ENCODE data around the gene SEPTIN1. TPM values are rescaled to one million over a fixed set of nuclear protein-coding genes. Genes with fewer than 3 reads are reported as not detected.

SEPTIN1 gene
- total and polyA plus RNA-seq, 2 of the 13 experiments (the other 11 are each of a cell fraction or from before 2014, with no cell fraction given), result 0.18 to 0.67 TPM

DNA sequence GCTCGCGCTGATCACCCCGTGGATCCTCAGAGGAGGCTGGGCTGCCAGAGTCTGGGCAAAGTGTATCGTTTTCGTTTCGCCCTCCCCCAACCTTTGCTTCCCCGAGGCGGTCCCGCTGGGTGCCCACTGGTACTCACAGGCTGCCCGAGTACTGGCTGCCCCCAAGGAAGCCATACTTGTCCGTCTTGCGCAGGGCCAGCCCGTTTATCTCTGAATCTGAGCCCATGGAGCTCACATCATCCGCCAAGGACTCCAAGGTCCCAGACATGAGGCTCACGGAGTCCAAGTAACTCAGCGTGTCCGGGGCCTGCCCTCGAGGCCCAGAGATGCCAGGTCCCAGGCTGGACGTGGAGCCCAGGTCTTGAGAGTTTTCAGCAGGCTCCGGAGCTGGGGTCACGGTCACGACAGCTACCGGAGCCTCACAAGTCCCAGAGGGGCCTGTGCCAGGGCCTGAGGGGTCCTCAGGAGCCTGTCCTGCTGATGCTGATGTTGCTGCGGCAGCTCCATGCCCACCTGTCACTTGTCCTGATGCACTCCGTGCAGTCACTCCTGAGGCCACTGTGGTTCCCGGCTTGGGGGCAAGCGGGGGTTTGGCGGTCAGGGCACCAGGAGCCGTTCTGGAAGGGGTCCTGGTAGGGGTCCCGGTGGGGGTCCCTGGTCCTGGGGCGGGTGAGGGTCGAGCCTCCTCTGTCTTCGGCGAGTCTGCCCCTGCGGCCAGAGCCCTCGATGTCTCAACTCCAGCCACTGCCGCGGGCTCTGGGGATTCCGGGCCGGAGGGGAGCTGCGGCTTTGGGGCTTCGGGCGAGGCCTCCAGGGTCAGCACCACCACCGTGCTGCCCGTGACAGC, 13.0 kb downstream of the SEPTIN1 start (continued):
- no peak for TF ChIP-seq ZBTB40 (IDR thresholded peaks at IDR 0.05)
- TF ChIP-seq ZBTB40 (CRISPR knock-in tag; IDR thresholded peaks at IDR 0.05), result 0 out of 2 replicates have a peak, but pooled peaks have one; percentile 19
- TF ChIP-seq TAF15 (IDR thresholded peaks at IDR 0.05; ENCODE audit: low read depth, low read length, poor library complexity, severe bottlenecking), result no peak
- TF ChIP-seq, protein P1, sequence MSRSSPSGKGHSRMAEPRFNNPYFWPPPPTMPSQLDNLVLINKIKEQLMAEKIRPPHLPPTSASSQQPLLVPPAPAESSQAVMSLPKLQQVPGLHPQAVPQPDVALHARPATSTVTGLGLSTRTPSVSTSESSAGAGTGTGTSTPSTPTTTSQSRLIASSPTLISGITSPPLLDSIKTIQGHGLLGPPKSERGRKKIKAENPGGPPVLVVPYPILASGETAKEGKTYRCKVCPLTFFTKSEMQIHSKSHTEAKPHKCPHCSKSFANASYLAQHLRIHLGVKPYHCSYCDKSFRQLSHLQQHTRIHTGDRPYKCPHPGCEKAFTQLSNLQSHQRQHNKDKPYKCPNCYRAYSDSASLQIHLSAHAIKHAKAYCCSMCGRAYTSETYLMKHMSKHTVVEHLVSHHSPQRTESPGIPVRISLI (CRISPR knock-in tag; IDR thresholded peaks at IDR 0.05; ENCODE audit: borderline replicate concordance), result no peak
- TF ChIP-seq ZNF713 (CRISPR knock-in tag; IDR thresholded peaks at IDR 0.05), result no peak
- no peak for TF ChIP-seq HNF4A (CRISPR knock-in tag; IDR thresholded peaks at IDR 0.05)
- TF ChIP-seq CEBPG (CRISPR knock-in tag; IDR thresholded peaks at IDR 0.05), result no peak
- no peak for TF ChIP-seq ZBTB8A (CRISPR knock-in tag; IDR thresholded peaks at IDR 0.05; ENCODE audit: borderline replicate concordance, low read depth)
- TF ChIP-seq RAD21 (CRISPR knock-in tag; IDR thresholded peaks at IDR 0.05), result no peak
- TF ChIP-seq ZNF510 (CRISPR knock-in tag; IDR thresholded peaks at IDR 0.05; ENCODE audit: low read depth), result no peak
- no peak for TF ChIP-seq ZMAT3 (CRISPR knock-in tag; conservative IDR thresholded peaks at IDR 0.05)
- no peak; the same call in 1 of the 2 replicates for TF ChIP-seq FOXC1 (CRISPR knock-in tag; IDR thresholded peaks at IDR 0.05; ENCODE audit: borderline replicate concordance)
- no peak for TF ChIP-seq PHB2 (IDR thresholded peaks at IDR 0.05; ENCODE audit: partially characterized antibody)
- TF ChIP-seq CENPX (CRISPR knock-in tag; IDR thresholded peaks at IDR 0.05), result no peak
